NT2/D1 (cell line): ENCODE measurements around the gene HCST.

Source experiments
- DNase-seq: peaks from one replicate; pipeline ENCODE4 v3.0.0-alpha.2; 2011; ENCODE audit warnings: low read depth, low spot score
- H3K27me3 ChIP-seq: 2 replicates; pipeline ENCODE4 v1.6.0; 2011; ENCODE audit warnings: mild to moderate bottlenecking; ENCODE audit not compliant: insufficient read length, insufficient read depth
- H3K36me3 ChIP-seq: 2 replicates; pipeline ENCODE4 v1.6.1; 2011; ENCODE audit warnings: mild to moderate bottlenecking, low read length, mixed read lengths; ENCODE audit not compliant: insufficient read depth, insufficient read length
- H3K4me1 ChIP-seq: 2 replicates; pipeline ENCODE4 v1.5.1; 2011; ENCODE audit not compliant: insufficient read depth, insufficient read length
- H3K4me3 ChIP-seq: 2 replicates; pipeline ENCODE4 v1.5.1; 2011; ENCODE audit warnings: low read depth; ENCODE audit not compliant: insufficient read length
- H3K9ac ChIP-seq: 2 replicates; pipeline ENCODE4 v1.6.0; 2011; ENCODE audit warnings: low read depth; ENCODE audit not compliant: insufficient read length
- H3K9me3 ChIP-seq: 2 replicates; pipeline ENCODE4 v1.5.1; 2011; ENCODE audit warnings: mild to moderate bottlenecking, low read length; ENCODE audit not compliant: insufficient read depth
- SUZ12 ChIP-seq: IDR thresholded peaks from 2 replicates; pipeline ENCODE4 v1.6.1; 2011; ENCODE audit not compliant: insufficient read length, insufficient read depth; ENCODE audit errors: extremely low read depth
- YY1 ChIP-seq: IDR thresholded peaks from 2 replicates; pipeline ENCODE4 v1.6.1; 2011; ENCODE audit not compliant: insufficient read length, insufficient read depth
- ZNF274 ChIP-seq: IDR thresholded peaks from 2 replicates; pipeline ENCODE4 v1.6.1; 2011; ENCODE audit warnings: mild to moderate bottlenecking, low read depth, low read length

Gene HCST

DNA sequence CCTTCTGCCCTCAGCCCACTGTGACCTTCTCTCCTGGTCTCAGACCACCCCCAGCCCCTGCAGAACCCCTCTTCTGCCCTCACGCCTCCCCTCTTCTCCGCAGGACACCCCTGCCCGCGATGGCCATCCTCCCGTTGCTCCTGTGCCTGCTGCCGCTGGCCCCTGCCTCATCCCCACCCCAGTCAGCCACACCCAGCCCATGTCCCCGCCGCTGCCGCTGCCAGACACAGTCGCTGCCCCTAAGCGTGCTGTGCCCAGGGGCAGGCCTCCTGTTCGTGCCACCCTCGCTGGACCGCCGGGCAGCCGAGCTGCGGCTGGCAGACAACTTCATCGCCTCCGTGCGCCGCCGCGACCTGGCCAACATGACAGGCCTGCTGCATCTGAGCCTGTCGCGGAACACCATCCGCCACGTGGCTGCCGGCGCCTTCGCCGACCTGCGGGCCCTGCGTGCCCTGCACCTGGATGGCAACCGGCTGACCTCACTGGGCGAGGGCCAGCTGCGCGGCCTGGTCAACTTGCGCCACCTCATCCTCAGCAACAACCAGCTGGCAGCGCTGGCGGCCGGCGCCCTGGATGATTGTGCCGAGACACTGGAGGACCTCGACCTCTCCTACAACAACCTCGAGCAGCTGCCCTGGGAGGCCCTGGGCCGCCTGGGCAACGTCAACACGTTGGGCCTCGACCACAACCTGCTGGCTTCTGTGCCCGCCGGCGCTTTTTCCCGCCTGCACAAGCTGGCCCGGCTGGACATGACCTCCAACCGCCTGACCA lies 37.2 kb downstream of the HCST start:
- no peak overlapping the region for H3K9ac ChIP-seq
- H3K4me1 ChIP-seq = peaks cover 7% of the 10 kb centered on the region
- no peak for DNase-seq
- H3K36me3 ChIP-seq = peaks cover 15% of the 10 kb centered on the region
- no peaks in the 10 kb centered on the region for H3K27me3 ChIP-seq
- no peak overlapping the region for H3K4me3 ChIP-seq
- TF ChIP-seq SUZ12 (no peak), ZNF274 (no peak), YY1 (no peak)
- H3K9me3 ChIP-seq = no peaks in the 10 kb centered on the region

DNA sequence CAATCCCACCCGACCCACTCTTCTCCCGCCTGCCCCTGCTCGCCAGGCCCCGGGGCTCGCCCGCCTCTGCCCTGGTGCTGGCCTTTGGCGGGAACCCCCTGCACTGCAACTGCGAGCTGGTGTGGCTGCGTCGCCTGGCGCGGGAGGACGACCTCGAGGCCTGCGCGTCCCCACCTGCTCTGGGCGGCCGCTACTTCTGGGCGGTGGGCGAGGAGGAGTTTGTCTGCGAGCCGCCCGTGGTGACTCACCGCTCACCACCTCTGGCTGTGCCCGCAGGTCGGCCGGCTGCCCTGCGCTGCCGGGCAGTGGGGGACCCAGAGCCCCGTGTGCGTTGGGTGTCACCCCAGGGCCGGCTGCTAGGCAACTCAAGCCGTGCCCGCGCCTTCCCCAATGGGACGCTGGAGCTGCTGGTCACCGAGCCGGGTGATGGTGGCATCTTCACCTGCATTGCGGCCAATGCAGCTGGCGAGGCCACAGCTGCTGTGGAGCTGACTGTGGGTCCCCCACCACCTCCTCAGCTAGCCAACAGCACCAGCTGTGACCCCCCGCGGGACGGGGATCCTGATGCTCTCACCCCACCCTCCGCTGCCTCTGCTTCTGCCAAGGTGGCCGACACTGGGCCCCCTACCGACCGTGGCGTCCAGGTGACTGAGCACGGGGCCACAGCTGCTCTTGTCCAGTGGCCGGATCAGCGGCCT lies 37.9 kb downstream of the HCST start:
- H3K4me3 ChIP-seq = no peak overlapping the region
- TF ChIP-seq ZNF274 (no peak), YY1 (no peak), SUZ12 (no peak)
- H3K9me3 ChIP-seq = no peaks in the 10 kb centered on the region
- no peaks in the 10 kb centered on the region for H3K27me3 ChIP-seq
- DNase-seq = no peak
- H3K4me1 ChIP-seq = peaks cover 7% of the 10 kb centered on the region
- peaks cover 17% of the 10 kb centered on the region for H3K36me3 ChIP-seq
- no peak overlapping the region for H3K9ac ChIP-seq

DNA sequence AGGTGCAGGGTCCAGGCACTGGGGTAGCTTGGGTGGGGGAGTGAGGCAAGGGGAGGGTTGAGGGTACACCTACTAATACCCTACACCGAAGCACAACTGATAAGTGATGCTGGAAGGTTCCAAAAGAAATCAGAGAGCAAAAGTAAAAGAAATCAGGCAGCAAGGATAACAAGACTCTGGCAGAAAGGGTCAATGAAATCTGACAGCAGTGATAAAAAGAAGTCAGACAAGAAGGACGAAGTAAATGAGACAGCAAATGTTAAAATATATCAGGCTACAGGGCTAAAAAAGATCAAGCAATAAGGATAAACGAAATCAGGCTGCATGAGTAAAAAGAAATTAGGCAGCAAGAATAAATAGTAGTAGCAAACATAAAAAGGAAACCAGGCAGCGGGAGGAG lies 38.5 kb downstream of the HCST start:
- no peaks in the 10 kb centered on the region for H3K9me3 ChIP-seq
- H3K36me3 ChIP-seq = peaks cover 17% of the 10 kb centered on the region
- peaks cover 2% of the 10 kb centered on the region for H3K4me1 ChIP-seq
- H3K4me3 ChIP-seq = no peak overlapping the region
- DNase-seq = no peak
- no peak overlapping the region for H3K9ac ChIP-seq
- no peaks in the 10 kb centered on the region for H3K27me3 ChIP-seq
- TF ChIP-seq YY1 (no peak), SUZ12 (no peak), ZNF274 (no peak)

DNA sequence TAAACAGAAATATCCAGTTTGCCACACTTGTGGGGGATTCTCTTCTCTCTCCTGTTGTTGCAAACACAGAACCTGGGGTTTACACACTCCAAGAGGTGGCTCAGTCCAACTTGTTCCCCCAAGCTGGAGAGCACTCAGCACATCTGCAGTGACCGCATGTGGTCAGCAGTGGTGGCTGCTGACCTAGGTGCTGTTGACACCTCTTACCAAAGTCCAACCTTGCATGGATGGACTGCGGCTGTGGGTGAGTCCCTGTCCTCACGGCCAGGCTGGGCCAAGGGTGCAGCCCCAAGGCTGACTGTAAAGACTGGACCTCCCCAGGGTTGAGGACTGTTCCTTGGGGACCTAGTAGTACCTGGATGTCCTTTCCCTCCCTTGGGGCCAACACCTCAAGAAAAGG lies 39.9 kb downstream of the HCST start:
- H3K4me1 ChIP-seq = peaks cover 4% of the 10 kb centered on the region
- H3K27me3 ChIP-seq = no peaks in the 10 kb centered on the region
- no peak for DNase-seq
- H3K9me3 ChIP-seq = no peaks in the 10 kb centered on the region
- peaks cover 17% of the 10 kb centered on the region for H3K36me3 ChIP-seq
- TF ChIP-seq SUZ12 = no peak
- no peak for TF ChIP-seq ZNF274
- no peak for TF ChIP-seq YY1
- H3K4me3 ChIP-seq = no peak overlapping the region
- no peak overlapping the region for H3K9ac ChIP-seq

DNA sequence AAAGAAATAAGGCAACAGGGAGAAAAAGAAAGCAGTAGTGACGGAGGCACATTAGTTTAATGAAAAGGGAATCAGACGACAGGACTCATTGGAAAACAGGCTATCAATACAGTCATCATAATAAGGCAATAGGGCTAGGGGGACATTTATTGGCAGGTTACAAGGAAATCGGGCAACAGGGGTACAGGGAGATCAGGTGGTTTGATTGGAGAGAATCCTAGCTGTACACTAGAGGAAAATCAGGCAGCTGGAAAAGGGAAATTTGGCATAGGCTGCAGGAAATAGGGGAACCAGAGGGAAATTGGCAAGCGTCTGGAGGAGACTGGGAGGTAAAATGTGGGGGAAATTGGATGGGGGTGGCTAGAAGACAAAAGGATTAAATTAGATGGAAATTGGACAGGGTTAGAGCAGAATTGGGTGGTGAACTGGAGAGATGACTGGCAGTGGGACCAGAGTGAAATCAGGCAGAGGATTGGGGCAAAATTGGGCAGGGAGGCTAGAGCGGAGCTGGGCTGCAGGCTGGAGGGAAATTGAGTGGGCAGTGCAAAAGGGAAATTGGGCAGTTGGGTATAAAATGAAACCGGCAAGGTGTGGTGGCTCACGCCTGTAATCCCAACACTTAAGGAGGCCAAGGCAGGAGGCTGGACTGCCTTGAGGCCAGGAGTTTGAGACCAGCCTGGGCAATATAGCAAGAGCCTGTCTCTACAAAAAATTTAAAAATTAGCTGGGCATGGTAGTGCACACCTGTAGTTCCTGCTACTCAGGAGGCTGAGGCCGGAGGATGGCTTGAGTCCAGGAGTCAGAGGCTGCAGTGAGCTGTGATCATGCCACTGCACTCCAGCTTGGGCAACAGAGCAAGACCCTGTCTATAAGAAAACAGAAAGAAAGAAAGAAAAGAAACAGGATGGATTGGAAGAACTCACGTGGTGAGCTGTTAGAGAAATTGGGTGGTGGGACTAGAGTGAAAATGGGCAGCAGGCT lies 41.3 kb downstream of the HCST start:
- Histone ChIP-seq H3K36me3 (peaks cover 17% of the 10 kb centered on the region), H3K9ac (no peak overlapping the region), H3K9me3 (no peaks in the 10 kb centered on the region), H3K4me3 (no peak overlapping the region), H3K4me1 (peaks cover 4% of the 10 kb centered on the region), H3K27me3 (no peaks in the 10 kb centered on the region)
- TF ChIP-seq ZNF274 (no peak), SUZ12 (no peak), YY1 (no peak)
- no peak for DNase-seq

DNA sequence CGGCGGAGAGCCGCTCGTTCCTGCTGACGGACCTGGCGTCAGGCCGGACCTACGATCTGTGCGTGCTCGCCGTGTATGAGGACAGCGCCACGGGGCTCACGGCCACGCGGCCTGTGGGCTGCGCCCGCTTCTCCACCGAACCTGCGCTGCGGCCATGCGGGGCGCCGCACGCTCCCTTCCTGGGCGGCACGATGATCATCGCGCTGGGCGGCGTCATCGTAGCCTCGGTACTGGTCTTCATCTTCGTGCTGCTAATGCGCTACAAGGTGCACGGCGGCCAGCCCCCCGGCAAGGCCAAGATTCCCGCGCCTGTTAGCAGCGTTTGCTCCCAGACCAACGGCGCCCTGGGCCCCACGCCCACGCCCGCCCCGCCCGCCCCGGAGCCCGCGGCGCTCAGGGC lies 42.2 kb downstream of the HCST start:
- Histone ChIP-seq H3K4me1 (peaks cover 7% of the 10 kb centered on the region), H3K9ac (no peak overlapping the region), H3K36me3 (peaks cover 17% of the 10 kb centered on the region), H3K4me3 (no peak overlapping the region), H3K27me3 (no peaks in the 10 kb centered on the region), H3K9me3 (no peaks in the 10 kb centered on the region)
- TF ChIP-seq ZNF274 (no peak), YY1 (no peak), SUZ12 (no peak)
- DNase-seq = no peak

DNA sequence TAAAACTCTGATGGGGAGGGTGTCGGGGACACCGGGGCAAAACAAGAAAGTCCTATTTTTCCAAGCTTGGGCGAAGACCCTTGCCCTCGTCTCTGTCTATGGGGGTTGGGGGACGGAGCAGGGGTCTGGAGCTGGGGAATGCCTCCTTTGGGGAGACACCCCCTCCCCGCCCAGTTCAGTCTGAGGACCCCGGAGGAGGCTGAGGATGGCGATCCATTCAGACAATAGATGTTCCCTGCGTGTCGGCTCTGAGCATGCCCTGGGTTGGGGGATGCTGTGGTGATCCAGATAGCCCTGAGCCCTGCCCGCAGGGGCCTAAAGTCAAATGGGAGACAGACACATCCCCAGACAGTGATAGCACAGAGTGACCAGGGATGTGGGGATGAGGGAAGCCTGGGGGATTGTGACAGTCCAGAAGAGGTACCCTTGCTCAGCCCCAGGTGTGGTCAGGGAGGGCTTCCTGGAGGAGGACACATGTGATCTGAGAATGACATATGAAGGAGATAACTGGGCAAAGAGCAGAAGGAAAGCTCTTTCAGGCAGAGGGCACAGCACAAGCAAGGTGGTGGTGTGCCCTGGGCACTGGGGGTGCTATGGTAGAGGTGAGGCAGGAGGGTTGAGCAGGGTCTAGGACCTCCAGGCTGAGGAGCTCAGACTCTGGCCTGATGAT lies 42.9 kb downstream of the HCST start:
- Histone ChIP-seq H3K4me1 (peaks cover 7% of the 10 kb centered on the region), H3K9me3 (no peaks in the 10 kb centered on the region), H3K36me3 (peaks cover 14% of the 10 kb centered on the region), H3K4me3 (no peak overlapping the region), H3K27me3 (no peaks in the 10 kb centered on the region), H3K9ac (no peak overlapping the region)
- no peak for DNase-seq
- TF ChIP-seq YY1 (no peak), ZNF274 (no peak), SUZ12 (no peak)
